ENCODE data around the gene ZNF280C.

ZNF280C gene

DNA sequence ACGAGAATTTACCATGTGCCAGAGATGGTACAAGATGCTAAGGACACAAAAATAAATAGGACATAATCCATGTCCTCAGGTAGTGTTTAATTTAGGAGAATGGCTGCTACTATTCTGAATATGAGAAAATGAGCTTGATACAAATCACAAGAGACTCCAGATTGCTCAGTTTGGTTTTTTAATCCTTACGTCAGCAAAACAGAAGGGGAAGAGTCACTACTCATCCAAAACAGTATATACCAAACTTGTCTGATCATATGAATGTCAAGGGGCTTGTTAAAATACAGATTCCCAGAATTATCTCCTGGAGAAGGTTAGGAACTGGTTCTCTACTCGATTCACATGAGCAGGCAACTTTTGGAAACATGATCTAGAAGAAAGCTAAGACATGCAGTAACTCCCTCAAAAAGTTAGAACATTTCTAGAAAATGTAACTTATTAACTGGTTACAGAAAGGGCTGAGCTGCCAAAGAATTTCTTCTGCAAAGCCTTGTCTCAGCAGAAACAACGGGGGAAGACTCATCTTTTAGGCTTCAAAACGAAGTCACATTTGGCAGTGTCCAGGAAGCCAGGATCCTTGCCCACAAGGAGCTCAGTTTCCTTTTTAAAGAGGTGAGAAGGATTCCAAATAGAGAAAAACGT lies 106.5 kb downstream of the ZNF280C start:
- no CpG with 5 or more reads among the region's 6 CpGs for WGBS (ENCODE audit: extremely low coverage, insufficient coverage, insufficient read length)
- H3K4me1 ChIP-seq (ENCODE audit: control insufficient read depth in 1 of 2, insufficient read depth in 2 of 2, low read length in 2 of 2) = no peaks in the 10 kb centered on the region
- no peak for DNase-seq

DNA sequence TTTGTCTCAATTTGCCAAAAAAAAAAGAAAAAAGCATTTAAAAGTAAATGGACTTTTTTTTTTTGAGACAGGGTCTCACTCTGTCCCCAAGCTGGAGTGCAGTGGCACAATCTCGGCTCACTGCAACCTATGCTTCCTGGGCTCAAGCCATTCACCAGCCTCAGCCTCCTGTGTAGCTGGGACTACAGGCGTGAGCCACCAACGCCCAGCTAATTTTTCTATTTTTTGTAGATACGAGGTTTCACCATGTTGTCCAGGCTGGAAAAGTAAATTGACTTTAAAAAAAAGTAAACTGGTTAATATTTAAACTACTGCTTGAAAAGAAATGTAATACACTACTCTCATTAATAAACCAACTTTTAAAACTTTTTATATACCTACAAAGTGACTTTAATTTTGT lies 108.9 kb downstream of the ZNF280C start:
- no peak overlapping the region for H4K91ac ChIP-seq (ENCODE audit: low read depth, low read length)
- no peak overlapping the region for H3K23ac ChIP-seq (ENCODE audit: low read length)
- H3K27ac ChIP-seq (ENCODE audit: low read depth, low read length) = no peak overlapping the region
- no peak for DNase-seq
- H2BK5ac ChIP-seq (ENCODE audit: low read depth, low read length, poor library complexity) = no peak overlapping the region
- H3K4ac ChIP-seq (ENCODE audit: low read depth, low read length) = no peak overlapping the region
- H3K9me3 ChIP-seq (ENCODE audit: insufficient read depth, low read depth, low read length) = no peaks in the 10 kb centered on the region
- no peak overlapping the region for H3K14ac ChIP-seq (ENCODE audit: low read length)
- no peak overlapping the region for H4K8ac ChIP-seq (ENCODE audit: low read depth, low read length)
- no peaks in the 10 kb centered on the region for H3K4me1 ChIP-seq (ENCODE audit: control insufficient read depth in 1 of 2, insufficient read depth in 2 of 2, low read length in 2 of 2)
- no peaks in the 10 kb centered on the region for H3K27me3 ChIP-seq (ENCODE audit: insufficient read depth, low read length)
- no peak overlapping the region for H2BK120ac ChIP-seq (ENCODE audit: insufficient read depth, low read length, poor library complexity)
- no peak overlapping the region for H4K12ac ChIP-seq (ENCODE audit: low read depth, low read length)
- no peak overlapping the region for H3K18ac ChIP-seq (ENCODE audit: low read length)
- H3K9ac ChIP-seq (ENCODE audit: low read length) = no peak overlapping the region
- WGBS (ENCODE audit: extremely low coverage, insufficient coverage, insufficient read length) = no CpG with 5 or more reads among the region's 4 CpGs
- no peak overlapping the region for H2AK5ac ChIP-seq (ENCODE audit: low read length)
- H3K79me2 ChIP-seq (ENCODE audit: control insufficient read depth, insufficient read depth, low read length, poor library complexity) = no peaks in the 10 kb centered on the region
- H2BK12ac ChIP-seq (ENCODE audit: low read length) = no peak overlapping the region
- no peaks in the 10 kb centered on the region for H3K36me3 ChIP-seq (ENCODE audit: control insufficient read depth in 1 of 2, insufficient read depth in 2 of 2, low read length in 2 of 2)
- H2AFZ ChIP-seq (ENCODE audit: insufficient read depth, low read length, poor library complexity) = no peak overlapping the region
- no peak overlapping the region for H3K4me2 ChIP-seq (ENCODE audit: low read length)
- H3K79me1 ChIP-seq (ENCODE audit: low read length) = no peaks in the 10 kb centered on the region
- H3K4me3 ChIP-seq (ENCODE audit: low read depth, low read length) = no peak overlapping the region

More for the DNA sequence above, 106.5 kb downstream of the ZNF280C start:
- Histone ChIP-seq H3K27me3 (ENCODE audit: insufficient read depth, low read length) (no peaks in the 10 kb centered on the region), H3K4me3 (ENCODE audit: low read depth, low read length) (no peak overlapping the region), H3K79me1 (ENCODE audit: low read length) (peaks cover 5% of the 10 kb centered on the region), H4K12ac (ENCODE audit: low read depth, low read length) (no peak overlapping the region), H4K91ac (ENCODE audit: low read depth, low read length) (no peak overlapping the region), H3K27ac (ENCODE audit: low read depth, low read length) (no peak overlapping the region), H2AFZ (ENCODE audit: insufficient read depth, low read length, poor library complexity) (no peak overlapping the region), H3K4ac (ENCODE audit: low read depth, low read length) (no peak overlapping the region), H3K36me3 (ENCODE audit: control insufficient read depth in 1 of 2, insufficient read depth in 2 of 2, low read length in 2 of 2) (no peaks in the 10 kb centered on the region), H3K14ac (ENCODE audit: low read length) (no peak overlapping the region), H2BK12ac (ENCODE audit: low read length) (no peak overlapping the region), H3K79me2 (ENCODE audit: control insufficient read depth, insufficient read depth, low read length, poor library complexity) (peaks cover 2% of the 10 kb centered on the region), H3K9me3 (ENCODE audit: insufficient read depth, low read depth, low read length) (no peaks in the 10 kb centered on the region), H2BK120ac (ENCODE audit: insufficient read depth, low read length, poor library complexity) (no peak overlapping the region), H4K8ac (ENCODE audit: low read depth, low read length) (no peak overlapping the region), H3K4me2 (ENCODE audit: low read length) (no peak overlapping the region), H2AK5ac (ENCODE audit: low read length) (no peak overlapping the region), H3K18ac (ENCODE audit: low read length) (no peak overlapping the region), H3K9ac (ENCODE audit: low read length) (no peak overlapping the region), H3K23ac (ENCODE audit: low read length) (no peak overlapping the region), H2BK5ac (ENCODE audit: low read depth, low read length, poor library complexity) (no peak overlapping the region)

DNA sequence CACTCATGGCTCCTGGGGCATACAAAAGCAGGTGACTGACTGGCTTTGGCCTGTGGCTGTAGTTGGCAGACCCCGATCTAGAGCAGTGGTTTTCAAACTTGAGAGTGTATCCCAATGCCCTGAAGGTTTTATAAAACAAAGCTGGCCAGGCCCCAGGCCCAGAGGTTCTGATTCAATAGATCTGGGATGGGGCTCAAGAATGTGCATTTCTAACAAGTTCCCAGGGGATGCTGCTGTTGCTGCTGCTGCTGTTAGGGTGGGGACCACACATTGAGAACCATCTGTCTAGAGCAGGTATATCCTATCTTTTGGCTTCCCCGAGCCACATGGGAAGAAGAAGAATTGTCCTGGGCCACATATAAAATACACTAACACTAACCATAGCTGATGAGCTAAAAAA lies 110.4 kb downstream of the ZNF280C start:
- WGBS (ENCODE audit: extremely low coverage, insufficient coverage, insufficient read length) = no CpG with 5 or more reads among the region's 2 CpGs
- H3K18ac ChIP-seq (ENCODE audit: low read length) = no peak overlapping the region
- no peaks in the 10 kb centered on the region for H3K9me3 ChIP-seq (ENCODE audit: insufficient read depth, low read depth, low read length)
- no peak overlapping the region for H4K91ac ChIP-seq (ENCODE audit: low read depth, low read length)
- no peak overlapping the region for H3K4me3 ChIP-seq (ENCODE audit: low read depth, low read length)
- no peak overlapping the region for H3K4me2 ChIP-seq (ENCODE audit: low read length)
- H3K23ac ChIP-seq (ENCODE audit: low read length) = no peak overlapping the region
- H2BK5ac ChIP-seq (ENCODE audit: low read depth, low read length, poor library complexity) = no peak overlapping the region
- H3K79me2 ChIP-seq (ENCODE audit: control insufficient read depth, insufficient read depth, low read length, poor library complexity) = no peaks in the 10 kb centered on the region
- no peak overlapping the region for H2AFZ ChIP-seq (ENCODE audit: insufficient read depth, low read length, poor library complexity)
- H3K9ac ChIP-seq (ENCODE audit: low read length) = no peak overlapping the region
- H3K36me3 ChIP-seq (ENCODE audit: control insufficient read depth in 1 of 2, insufficient read depth in 2 of 2, low read length in 2 of 2) = no peaks in the 10 kb centered on the region
- H3K27ac ChIP-seq (ENCODE audit: low read depth, low read length) = no peak overlapping the region
- H4K8ac ChIP-seq (ENCODE audit: low read depth, low read length) = no peak overlapping the region
- no peak overlapping the region for H2AK5ac ChIP-seq (ENCODE audit: low read length)
- no peaks in the 10 kb centered on the region for H3K4me1 ChIP-seq (ENCODE audit: control insufficient read depth in 1 of 2, insufficient read depth in 2 of 2, low read length in 2 of 2)
- DNase-seq = no peak
- no peak overlapping the region for H4K12ac ChIP-seq (ENCODE audit: low read depth, low read length)
- H2BK12ac ChIP-seq (ENCODE audit: low read length) = no peak overlapping the region
- H2BK120ac ChIP-seq (ENCODE audit: insufficient read depth, low read length, poor library complexity) = no peak overlapping the region
- no peaks in the 10 kb centered on the region for H3K79me1 ChIP-seq (ENCODE audit: low read length)
- no peak overlapping the region for H3K14ac ChIP-seq (ENCODE audit: low read length)
- no peak overlapping the region for H3K4ac ChIP-seq (ENCODE audit: low read depth, low read length)
- H3K27me3 ChIP-seq (ENCODE audit: insufficient read depth, low read length) = no peaks in the 10 kb centered on the region

DNA sequence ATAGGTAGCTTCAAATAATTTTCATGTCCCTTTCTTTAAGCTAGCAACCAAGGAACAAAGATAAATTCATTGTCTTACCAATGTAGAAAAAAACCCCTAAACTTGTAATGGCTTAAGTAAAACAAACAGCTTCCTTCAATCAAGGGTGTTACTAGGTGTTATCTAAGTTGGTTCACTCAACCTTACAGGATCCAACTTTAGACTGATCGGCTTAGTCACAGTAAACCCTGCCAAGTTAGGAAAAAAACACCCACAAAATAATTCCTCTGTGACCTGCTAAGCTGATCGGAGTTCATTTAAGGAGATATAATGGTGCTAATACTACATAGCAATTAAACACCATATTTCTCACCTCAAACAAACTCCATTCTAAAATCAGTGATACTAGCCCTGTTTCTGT lies 113.1 kb downstream of the ZNF280C start:
- no peak for DNase-seq
- no peaks in the 10 kb centered on the region for H3K9me3 ChIP-seq (ENCODE audit: insufficient read depth, low read depth, low read length)

More for the DNA sequence above, 113.1 kb downstream of the ZNF280C start:
- Histone ChIP-seq H3K14ac (ENCODE audit: low read length) (no peak overlapping the region), H2AFZ (ENCODE audit: insufficient read depth, low read length, poor library complexity) (no peak overlapping the region), H3K4me1 (ENCODE audit: control insufficient read depth in 1 of 2, insufficient read depth in 2 of 2, low read length in 2 of 2) (no peaks in the 10 kb centered on the region), H3K4ac (ENCODE audit: low read depth, low read length) (no peak overlapping the region), H3K36me3 (ENCODE audit: control insufficient read depth in 1 of 2, insufficient read depth in 2 of 2, low read length in 2 of 2) (no peaks in the 10 kb centered on the region), H2AK5ac (ENCODE audit: low read length) (no peak overlapping the region), H3K4me2 (ENCODE audit: low read length) (no peak overlapping the region), H3K9ac (ENCODE audit: low read length) (no peak overlapping the region), H2BK120ac (ENCODE audit: insufficient read depth, low read length, poor library complexity) (no peak overlapping the region), H4K91ac (ENCODE audit: low read depth, low read length) (no peak overlapping the region), H3K79me2 (ENCODE audit: control insufficient read depth, insufficient read depth, low read length, poor library complexity) (no peaks in the 10 kb centered on the region), H3K27ac (ENCODE audit: low read depth, low read length) (no peak overlapping the region), H2BK5ac (ENCODE audit: low read depth, low read length, poor library complexity) (no peak overlapping the region), H4K12ac (ENCODE audit: low read depth, low read length) (no peak overlapping the region), H2BK12ac (ENCODE audit: low read length) (no peak overlapping the region), H4K8ac (ENCODE audit: low read depth, low read length) (no peak overlapping the region), H3K79me1 (ENCODE audit: low read length) (no peaks in the 10 kb centered on the region), H3K4me3 (ENCODE audit: low read depth, low read length) (no peak overlapping the region), H3K18ac (ENCODE audit: low read length) (no peak overlapping the region), H3K27me3 (ENCODE audit: insufficient read depth, low read length) (no peaks in the 10 kb centered on the region), H3K23ac (ENCODE audit: low read length) (no peak overlapping the region)
- WGBS (ENCODE audit: extremely low coverage, insufficient coverage, insufficient read length) = no CpG with 5 or more reads among the region's 2 CpGs

Measured in trophoblast cell (in vitro differentiated cells and primary cell).